PFSK-1 (cell line): ENCODE results near the gene SESN2.

Experiments used
- POLR2AphosphoS5 ChIP-seq: IDR thresholded peaks from 2 replicates; pipeline ENCODE4 v1.6.1; 2012; ENCODE audit warnings: low read depth, mild to moderate bottlenecking, control low read depth, low read length, moderate library complexity
- SIN3A ChIP-seq: IDR thresholded peaks from 2 replicates; pipeline ENCODE4 v1.6.1; 2012; ENCODE audit warnings: mild to moderate bottlenecking, low read length, moderate library complexity, borderline replicate concordance; ENCODE audit not compliant: insufficient read depth

- TF ChIP-seq POLR2AphosphoS5 (no peak), SIN3A (no peak)
Observed at GRCh38 chr1:28280501-28280900, 21.2 kb downstream of the SESN2 start.
